GM19043 (cell line): Measurements from ENCODE around the gene KCNJ4.
"Not testable (repeated sequence)": the region's sequence is repeated elsewhere in the genome, so short reads cannot be mapped to it uniquely, and the experiment has no call there.

ENCODE experiments used
- ATAC-seq: cut with Tn5 transposase; IDR thresholded peaks from one replicate; pipeline ENCODE4 v1.9.1; 2021; ENCODE audit warnings: low read depth; ENCODE audit not compliant: unreplicated experiment

Gene KCNJ4

DNA sequence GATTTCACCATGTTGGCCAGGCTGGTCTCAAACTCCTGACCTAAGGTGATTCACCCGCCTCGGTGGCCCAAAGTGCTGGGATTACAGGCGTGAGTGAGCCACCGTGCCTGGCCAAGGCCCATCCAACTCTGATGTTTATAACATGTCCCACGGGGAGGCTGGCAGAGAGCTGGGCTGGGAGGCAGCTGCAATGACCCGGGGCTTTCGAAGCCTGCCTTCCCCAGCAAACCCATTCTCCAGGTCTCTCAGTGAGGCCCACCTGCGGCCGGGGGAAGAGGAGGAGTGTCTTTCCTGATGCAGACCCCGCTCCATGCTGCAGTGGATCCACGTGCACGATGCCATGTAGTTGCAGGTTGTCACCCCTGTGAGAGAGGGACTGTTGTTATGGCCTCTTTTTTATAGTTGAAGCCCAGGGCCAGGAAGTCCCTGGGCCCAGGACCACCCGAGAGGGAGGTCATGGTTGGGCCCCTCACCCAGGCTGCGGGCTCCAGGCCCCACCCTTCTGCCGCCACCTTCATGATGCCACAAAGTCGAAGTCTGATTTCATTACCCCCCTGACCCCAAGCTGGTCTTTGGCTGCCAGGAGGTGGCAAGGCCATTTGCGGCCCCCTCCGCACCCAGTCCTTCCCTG lies 38.3 kb downstream of the KCNJ4 start:
- no peak for ATAC-seq

DNA sequence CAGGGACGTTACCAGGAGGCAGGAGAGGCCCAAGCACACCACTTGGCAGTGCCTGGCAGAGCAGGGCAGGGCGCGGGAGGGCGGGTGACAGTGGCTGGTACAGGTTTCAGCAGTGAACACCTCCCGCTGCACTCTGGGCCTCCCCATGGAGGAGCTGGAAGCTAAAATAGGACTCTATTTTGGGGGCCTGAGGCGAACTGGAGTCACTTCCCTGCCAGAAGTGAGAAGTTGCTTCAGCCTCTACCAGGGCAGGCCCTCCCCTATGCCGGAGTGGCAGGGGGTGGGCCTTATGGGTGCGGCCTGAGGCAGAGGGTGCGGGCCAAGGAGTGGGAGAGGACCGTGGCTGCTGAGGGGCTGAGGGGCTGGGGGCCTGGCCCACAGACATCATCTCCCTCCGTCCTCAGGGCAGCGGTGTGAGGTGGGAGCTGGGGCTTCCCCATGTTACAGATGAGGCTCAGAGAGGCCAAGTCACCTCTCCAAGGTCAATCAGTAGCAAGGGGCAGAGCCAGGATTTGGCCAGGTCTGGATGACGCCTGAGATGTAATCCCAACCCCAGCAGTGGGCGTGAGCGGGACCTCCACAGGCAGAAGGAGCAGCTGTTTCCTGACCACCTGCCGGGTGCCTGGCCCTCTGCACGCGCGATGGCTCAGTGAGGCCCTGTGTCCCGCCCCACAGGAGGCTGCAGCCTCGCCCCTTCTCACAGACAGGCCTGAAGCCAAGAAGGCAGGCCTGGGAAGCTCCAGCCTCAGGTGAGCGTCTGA lies 39.3 kb downstream of the KCNJ4 start:
- ATAC-seq, result no peak

DNA sequence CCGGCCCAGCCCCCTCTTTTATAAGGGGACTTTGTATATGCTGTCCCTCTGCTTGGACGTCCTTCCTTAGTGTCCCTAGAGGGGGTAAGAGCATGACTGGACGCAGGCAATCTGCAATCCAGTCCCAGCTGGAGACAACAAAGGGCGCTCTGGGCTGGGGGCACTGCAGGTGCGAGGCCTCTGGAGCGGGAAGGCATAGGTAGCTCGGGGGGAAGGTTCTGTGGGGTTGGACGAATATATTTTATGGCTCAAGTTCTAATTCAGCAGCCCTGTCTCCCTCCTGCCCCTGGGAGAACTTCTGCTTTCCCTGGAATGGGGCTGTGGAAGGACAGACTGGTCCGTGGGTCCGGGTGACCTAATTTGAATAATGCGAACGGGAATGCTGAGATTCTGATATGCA lies 40.0 kb downstream of the KCNJ4 start:
- ATAC-seq, result no peak

DNA sequence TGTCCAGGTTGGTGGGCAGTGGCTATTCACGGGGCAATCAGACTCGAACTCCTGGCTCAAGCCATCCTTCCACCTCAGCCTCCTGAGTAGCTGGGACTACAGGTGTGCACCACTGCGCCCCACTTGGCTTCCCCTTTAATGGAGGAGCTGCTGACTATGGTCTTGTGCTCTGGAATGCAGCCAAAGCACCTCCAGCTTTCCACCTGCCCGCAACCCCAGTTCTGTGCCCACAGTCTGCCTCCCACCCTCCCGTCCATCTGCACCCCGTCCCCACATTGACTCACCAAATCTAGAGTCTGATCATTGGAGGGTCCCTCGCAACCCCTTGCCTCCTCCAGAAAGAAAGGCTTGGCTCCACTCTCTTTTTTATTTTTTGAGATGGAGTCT lies 41.0 kb downstream of the KCNJ4 start:
- ATAC-seq, result no peak

DNA sequence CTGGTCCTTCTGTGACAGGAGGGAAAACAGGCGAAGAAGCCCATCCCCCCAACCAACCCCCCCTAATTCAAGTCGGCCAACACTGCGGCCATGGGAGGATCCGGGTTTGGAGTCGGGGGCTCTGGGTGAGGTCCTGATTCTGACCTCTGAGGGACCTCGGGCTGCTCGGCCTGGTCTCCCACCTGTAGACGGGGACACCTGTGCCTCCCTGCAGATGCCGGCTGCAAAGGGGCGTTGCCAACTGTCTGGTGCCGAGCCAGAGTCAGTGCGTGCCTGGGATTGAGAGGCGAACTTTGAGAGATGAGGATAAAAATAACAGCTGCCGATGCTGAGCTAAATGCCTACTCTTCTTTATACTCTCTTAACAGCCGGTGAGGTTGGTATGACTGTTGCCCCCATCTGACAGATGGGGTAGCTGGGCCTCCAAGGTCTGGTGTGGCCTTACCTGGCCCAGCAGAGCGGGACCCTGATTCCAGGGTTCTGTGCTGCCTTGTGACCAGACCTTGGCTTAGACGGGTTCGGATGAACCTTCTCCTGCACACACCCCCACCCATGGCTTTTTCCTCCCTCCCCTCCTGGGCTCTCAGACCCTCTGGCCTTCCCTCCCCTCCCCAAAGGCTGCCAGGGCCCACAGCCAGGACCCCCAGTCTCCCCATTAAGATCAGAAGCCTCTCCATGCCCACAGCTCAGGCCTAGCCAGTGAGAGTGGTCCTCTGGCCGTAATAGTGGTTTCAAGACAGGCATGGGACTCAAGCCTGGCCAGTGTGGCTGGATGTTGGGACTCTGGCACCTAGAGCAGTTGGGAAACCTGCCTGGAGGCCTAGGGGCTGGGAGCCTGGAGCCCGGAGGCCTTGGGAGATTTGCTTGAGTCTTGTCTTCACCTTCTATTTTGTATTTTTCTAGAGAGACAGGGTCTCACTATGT lies 41.7 kb downstream of the KCNJ4 start:
- no peak for ATAC-seq

DNA sequence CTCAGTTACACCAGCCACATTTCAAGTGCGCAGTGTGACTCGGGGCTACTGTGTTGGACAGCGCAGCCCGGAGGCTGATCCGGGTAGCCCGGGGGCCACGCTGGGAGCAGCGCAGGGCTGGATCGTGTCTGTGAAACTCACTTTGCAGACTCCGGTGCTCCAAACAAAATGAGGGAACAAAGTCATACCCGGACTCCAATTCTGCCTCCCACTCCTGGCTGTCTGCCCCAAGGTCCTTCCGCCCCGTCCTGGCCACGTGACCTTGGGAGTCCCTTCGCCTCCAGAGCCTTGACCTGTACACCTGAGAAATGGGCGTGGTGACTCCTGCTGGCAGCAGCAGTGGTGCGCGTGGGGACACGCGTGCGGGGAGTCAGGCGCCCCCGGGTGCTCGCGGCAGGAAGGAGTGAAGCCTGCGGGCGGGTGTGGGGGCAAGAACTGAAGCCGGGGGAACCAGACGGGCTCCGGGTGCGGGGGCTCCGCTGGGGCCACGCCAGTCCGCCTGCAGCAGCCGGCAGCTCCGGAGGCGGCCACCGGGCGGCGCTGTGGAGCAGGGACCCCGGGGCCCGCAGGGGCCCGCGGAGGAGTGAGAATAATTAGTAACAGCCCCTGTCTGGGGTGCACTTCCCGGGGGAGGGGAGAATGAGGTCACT lies 42.4 kb downstream of the KCNJ4 start:
- ATAC-seq, result no peak

DNA sequence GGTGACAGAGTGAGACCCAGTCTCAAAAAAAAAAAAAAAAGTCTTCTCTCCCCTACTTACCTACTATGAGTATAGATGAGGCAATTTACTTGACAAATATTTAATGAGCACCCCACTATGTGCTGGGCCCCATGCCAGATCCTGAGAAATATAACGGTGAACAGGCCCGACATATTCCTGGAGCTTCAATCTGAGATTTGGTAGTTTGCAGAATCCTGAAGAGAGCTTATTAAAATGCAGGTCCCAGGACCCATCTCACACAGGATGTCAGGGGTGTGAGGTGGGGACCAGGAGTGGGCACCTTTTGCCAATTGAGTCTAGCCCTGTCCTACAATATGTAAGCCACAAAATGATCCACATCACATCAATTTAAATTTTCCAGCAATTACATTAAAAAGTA lies 44.0 kb downstream of the KCNJ4 start:
- ATAC-seq, result no peak

DNA sequence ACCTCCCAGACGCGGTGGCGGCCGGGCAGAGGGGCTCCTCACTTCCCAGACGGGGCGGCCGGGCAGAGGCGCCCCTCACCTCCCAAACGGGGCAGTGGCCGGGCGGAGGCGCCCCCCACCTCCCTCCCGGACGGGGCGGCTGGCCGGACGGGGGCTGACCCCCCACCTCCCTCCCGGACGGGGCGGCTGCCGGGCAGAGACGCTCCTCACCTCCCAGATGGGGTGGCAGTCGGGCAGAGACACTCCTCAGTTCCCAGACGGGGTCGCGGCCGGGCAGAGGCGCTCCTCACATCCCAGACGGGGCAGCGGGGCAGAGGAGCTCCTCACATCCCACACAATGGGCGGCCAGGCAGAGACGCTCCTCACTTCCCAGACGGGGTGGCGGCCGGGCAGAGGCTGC lies 45.1 kb downstream of the KCNJ4 start:
- not testable (repeated sequence) for ATAC-seq

DNA sequence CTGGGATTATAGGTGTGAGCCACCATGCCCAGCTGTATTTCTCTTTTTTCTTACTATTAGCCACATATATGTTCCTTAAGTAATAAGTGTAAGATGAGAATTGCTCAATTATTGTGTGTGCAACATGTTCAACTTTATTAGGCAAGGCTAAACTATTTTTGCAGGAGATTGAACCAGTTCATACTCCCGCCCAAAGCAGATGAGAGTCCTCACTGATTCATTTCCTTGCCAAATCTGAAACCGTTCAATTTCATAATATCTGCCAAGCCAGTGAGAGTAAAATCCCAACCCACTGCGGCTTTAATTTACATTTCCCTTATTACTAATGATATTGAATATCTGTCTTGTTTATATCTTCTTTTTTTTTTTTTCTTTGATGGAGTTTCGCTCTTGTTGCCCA lies 48.4 kb downstream of the KCNJ4 start:
- ATAC-seq, result no peak

DNA sequence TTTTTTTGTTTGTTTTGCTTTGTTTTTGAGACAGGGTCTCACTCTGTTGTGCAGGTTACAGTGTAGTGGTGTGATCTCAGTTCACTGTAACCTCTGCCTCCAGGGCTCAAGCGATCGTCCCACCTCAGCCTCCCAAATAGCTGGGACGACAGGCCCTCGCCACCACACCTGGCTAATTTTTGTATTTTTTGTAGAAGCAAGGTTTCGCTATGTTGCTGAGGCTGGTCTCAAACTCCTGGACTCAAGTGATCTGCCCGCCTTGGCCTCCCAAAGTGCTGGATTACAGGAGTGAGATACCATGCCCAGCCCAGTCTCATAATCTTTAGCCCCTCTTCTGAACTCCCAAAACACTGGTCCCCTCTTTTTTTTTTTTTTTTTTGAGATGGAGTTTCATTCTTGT lies 50.6 kb downstream of the KCNJ4 start:
- no peak for ATAC-seq

DNA sequence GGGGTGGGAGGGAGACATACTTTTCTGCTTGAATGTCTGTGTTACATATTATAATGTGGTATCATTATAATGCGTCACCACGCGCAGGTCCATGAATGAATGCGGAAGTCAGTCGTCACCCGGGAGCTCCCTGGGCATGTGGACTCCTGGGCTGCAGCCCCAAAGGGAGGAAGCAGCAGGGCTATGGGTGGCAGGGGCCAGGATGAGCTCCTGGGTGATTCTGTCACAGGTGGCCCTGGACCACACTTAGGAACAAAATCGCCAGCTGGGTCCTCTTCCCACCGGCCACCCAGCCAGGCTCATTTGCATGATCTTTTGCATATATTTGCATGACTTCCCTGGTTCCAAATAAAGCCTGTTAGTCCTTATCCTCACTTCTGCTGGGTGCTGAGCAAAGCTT lies 51.2 kb downstream of the KCNJ4 start:
- no peak for ATAC-seq

DNA sequence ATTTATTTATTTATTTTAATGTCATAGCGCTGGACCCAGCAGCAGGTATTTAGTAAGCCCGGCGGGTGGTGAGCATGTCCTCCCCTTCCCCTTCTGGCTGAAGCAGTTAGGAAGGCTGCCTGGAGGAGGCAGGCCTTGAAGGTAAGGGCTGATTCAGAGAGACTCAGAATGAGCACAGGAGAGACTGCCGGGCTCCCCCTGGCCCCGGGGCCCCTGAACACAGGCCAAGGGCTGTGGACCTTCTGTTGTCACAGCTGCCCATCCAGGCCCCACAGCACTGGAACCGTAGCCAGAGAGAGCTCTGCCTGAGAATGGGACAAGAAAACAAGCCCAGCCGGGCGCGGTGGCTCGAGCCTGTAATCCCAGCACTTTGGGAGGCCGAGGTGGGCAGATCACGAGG lies 52.8 kb downstream of the KCNJ4 start:
- ATAC-seq, result no peak

DNA sequence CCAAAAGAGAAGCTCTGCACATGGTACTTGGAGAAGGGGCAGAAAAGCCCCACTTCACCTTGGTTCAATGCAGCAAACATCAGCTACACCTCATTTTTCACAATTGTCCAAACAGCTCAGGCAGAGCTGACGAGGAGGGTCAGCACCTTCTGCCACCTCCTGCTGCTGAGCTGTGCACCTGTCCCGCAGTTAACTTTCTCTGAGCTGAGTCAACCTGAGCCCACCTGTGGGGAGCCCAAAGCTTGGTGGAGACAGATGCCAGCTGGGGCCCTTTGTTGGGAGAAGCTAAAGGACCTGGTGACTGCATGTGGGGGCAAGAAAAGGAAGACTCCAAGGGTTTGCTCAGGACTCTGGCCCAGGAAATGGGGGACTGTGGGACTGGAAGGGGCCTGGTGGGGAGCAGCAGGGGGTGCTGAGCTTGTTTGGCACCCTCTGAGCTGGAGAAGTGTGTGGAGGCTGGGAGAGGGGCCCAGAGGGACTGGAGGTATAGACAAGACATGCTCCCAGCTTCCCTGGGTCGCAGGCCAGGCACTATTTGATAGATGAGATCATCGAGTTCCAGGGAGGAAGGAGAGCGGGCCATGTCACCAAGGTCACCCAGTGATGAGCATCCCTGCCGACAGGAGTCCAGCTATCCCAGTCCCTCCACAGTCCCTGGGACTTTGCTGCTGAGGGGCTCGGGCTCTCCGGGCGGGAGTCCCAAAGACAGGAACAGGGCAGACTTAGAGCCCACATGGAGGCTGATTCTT lies 53.5 kb downstream of the KCNJ4 start:
- ATAC-seq, result no peak

DNA sequence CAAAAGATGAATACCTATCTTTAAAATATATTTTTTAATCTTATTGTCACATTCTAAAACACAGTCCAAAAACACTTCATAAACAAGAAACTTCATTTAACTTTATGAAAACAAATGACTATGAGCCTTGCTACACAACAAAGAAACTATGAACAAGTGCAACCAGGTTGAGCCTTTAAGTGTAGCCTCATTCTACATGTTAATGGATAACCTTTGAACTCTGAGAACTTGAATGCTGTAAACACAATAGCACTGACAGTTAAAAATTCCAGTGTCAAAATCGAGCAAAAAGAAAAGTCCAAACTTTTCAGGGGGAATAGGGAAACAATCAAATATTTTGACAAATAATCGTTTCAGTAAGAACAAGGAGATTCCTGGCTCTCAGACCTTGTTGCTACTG lies 54.7 kb downstream of the KCNJ4 start:
- ATAC-seq, result not testable (repeated sequence)

DNA sequence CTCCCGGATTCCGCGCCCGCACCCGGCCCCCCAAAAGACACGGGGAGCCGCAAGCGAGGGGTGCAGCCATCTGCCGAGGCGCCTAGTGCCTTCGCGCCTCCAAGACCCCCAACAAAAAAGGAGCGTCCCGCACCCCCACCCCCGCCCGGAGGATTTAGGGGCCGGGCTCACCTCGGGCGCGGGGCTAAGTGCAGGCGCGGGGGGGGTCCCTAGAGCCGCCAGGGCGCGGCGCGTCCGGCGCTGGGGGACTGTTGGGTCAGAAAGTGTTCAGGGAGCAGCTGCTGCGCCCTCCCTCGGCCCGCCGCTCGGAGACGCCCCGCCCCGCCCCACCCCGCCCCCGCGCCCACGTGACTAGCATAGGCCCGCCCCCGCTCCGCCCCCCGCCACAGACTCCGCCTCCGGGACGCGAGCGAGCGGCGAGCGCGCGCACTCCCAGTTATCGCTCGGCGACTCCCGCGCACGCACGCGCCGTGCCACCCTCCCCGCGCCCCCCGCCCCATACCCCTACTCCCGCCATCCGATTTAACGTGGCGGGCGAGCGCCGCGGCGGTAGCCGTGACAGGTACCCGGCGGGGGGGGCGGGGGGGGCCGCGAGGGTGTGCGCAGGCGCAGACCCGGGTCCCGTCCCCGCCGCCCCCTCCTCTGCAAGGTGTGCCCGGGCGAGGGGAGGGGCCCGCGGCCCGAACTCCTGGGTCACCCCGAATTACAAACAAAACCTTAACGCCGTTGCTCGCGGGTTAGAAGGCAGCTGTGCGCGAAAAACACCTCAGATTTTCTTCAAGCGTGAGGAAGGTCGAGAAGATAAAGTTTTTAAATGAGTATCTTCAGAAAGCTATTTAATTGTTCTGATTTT lies 56.2 kb downstream of the KCNJ4 start:
- ATAC-seq, result no peak

DNA sequence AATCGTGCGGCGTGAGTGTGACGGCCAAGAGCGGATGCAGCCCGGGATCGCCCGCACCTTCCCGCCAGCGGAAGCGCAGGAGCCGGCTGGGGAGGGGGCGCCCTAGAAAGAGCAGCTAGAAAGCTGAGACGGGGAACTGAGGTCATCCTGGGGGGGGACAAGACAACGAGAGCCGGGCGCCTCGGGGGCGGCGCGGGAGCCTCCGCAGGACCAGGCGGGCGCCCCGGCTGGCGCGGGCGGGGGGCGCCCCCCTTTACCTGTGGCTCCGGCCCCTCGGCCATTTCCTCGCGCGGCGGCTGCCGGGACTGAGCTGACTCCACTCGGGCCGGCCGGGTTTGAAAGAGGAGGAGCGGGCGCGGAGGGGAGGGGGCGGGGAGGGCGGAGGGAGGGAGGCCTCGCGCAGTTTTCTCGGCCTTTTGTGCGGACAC lies 56.8 kb downstream of the KCNJ4 start:
- ATAC-seq, result not testable (repeated sequence)

DNA sequence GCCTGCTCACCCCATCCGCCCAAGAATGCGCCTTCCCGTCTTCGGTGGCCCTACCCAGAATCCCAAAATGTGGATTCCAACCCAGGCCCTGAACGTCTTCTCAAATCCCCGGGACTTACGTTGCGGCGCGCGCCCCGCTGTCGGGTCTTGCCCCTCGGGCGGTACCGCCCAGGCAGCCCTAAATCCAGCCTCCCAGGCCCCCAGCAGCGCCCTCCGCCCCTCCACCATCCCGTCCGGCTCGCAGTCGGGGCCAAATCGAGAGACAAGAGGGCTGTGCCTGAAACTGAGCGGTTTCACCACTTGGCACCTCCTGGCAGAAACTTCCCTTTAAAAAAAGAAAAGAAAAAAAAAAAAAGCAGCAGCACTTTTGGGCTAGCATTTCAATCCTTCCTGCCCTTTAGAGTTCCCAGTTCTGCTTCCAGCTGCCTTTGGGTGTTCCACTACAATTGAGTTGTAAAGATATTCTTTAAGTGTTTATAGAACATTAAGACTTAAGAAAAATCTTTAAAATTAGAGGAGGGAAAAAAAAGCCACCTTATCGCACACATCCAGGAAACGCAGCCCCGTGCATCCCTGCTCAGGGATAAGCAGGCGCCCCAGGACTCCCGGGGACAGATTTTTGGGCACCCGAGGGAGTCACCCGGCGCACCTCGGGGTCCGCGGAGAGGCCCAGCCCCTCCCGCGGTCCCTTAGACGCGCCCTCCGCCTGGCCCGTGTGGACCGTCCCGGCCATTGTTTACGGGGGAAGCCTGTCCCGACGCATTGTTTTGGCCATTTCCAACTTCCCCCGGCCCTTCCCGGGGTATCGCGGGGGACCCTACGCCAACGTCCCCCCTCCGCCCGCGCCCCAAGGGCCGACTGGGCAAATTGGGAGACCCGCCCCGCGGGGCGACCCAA lies 57.6 kb downstream of the KCNJ4 start:
- no peak for ATAC-seq

DNA sequence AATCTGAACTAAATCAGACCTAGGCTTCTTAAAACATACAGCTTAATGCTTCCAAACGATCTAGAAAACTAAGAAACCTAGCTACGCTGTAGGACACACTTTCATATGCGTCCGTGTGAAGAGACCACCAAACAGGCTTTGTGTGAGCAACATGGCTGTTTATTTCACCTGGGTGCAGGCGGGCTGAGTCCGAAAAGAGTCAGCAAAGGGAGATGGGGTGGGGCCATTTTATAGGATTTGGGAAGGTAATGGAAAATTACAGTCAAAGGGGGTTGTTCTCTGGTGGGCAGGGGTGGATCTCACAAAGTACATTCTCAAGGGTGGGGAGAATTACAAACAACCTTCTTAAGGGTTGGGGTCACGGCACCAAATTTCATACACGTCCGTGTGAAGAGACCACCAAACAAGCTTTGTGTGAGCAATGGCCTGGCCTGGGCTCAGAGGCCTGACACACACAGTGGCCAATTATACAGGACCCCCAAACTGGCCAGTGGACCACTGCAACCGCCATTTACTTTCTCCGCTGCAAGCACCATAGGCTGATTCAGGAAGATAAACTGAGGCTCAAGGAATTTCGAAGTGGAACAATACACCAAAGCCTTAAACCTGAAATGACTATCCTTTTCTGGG lies 58.4 kb downstream of the KCNJ4 start:
- not testable (repeated sequence) for ATAC-seq
